GM18873 (cell line): ENCODE data around the gene OR51B2.
"Not testable (repeated sequence)": the region's sequence is repeated elsewhere in the genome, so short reads cannot be mapped to it uniquely, and the experiment has no call there.

ENCODE experiments used
- ATAC-seq: cut with Tn5 transposase; IDR thresholded peaks from one replicate; pipeline ENCODE4 v1.9.1; 2021; ENCODE audit warnings: mild to moderate bottlenecking, moderate library complexity, moderate number of reproducible peaks; ENCODE audit not compliant: unreplicated experiment, low FRiP score

Gene OR51B2

DNA sequence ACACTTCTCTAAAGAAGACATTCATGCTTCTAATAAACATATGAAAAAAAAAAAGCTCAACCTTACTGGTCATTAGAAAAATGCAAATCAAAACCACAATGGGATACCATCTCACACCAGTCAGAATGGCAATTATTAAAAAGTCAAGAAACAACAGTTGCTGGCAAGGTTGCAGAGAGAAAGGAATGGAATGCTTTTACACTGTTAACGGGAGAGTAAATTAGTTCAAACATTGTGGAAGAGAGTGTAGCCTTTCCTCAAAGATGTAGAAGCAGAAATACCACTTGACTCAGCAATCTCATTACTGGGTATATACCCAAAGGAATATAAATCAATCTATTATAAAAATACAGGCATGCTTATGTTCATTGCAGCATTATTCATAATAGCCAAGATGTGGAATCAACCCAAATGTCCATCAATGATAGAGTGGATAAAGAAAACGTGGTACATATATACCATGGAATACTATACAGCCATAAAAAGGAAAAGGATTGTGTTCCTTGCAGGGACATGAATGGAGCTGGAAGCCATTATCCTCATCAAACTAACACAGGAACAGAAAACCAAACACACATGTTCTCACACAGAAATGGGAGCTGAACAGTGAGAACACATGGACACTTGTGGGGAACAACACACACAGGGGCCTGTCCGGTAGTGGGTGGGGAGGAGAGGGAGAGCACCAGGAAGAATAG lies 10.6 kb downstream of the OR51B2 start:
- ATAC-seq = not testable (repeated sequence)

DNA sequence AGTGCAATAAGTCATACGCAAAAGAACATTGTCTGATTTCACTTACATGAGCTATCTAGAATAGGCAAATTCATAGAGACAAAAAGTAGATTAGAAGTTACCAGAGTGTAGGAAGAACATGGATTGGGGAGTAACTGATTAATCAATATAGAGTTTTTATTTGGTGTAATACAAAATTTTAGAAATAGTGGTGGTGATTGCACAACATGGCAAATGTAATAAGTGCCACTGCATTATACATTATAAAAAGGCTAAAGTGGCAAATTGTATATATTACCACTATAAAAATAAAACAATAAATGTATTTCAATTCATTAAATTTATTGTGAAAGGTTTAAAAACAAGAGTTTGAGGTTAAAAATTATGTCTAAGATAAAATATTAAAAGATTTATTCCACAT lies 13.7 kb downstream of the OR51B2 start:
- ATAC-seq = no peak

DNA sequence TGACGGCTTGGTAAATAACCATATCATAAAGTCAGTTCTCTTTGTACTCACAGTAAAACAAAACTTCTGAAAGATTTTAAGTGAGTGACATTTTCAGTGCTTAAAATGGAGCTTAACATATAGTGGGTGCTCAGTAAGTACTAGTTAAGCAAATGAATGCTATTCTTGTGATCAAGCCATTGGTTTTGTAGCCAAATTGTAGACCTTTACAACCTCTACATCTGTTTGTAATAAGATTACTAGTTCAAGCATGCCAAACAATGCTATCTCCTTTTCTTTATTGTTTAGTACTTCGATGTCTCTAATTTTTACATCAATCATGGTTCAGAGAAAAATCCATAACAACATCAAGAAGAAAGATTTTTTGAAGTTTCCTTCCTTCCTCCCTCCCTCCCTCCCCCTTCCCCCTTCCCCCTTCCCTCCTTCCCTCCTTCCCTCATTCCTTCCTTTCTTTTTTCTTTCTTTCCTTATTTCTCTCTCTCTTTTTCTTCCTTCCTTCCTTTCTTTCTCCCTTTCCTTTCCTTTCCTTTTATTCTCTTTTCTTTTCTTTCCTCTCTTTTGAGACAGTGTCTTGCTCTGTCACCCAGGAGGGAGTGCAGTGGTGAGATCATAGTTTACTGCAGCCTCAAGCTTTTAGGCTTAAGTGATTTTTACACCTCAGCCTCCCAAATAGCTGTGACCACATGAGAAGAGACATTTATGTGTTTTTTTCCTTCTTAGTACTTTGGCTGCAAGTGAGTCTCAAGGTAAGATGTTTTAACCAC lies 16.7 kb downstream of the OR51B2 start:
- no peak for ATAC-seq

DNA sequence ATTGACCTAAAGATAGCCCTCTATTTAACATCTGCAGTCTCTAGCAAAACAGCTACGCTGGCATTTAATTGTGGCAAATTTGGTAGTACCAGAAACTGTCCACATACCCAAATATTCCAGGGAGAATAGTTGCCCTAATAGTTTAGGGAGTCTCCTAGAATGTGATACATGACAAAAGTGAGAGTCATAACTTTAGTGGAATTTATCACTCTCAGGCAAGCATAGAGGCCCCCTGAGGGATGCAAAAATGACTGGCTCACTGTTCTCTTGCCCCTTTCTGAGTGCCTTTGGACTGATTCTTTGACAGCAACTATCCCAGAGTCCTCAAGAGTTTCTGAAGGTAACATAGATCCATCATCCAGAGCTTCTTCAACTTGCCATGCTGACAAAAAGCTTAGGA lies 20.1 kb downstream of the OR51B2 start:
- ATAC-seq = no peak

DNA sequence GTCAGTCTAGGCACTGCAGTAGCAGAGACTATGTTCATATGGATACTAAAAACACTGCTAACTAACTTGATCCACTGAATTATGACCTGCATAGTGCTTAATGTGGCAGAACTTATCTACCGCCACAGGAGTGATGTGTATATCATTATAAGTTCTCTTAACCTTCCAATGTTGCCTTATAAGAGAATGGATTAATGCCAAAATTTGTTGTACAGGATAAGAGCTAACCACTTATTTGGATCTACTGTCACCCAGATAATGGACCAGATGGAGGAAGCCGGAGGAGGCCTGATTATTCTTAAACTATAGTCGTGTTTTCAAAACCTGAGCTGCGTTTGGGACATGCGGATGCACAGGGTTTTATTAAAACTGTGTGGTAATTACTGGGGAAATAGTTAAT lies 20.5 kb downstream of the OR51B2 start:
- ATAC-seq = no peak

DNA sequence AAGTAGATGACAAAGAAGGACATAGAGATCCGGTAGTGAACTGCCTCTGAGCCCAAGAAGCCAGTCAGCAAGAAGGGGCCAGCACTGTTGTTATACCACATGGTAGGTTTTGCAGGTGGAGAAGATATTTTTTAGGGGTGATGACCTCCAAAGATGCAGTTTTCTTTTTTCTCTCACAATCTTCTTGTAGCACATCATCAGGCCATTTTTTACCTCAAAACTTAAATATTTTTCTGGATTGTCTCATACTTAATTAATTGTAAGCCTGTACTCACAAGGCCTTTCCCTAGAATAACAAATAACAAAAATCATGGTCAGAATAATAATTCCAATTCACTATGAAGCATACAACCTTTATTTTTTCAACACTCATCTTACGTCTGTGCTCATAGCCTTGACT lies 22.3 kb downstream of the OR51B2 start, which contains the start of gene OR51B4:
OR51B4 (minus strand) TSS at position 101 of the 400 bp plus-strand sequence; CDS start at position 101, 0 bp downstream.
- ATAC-seq = no peak

DNA sequence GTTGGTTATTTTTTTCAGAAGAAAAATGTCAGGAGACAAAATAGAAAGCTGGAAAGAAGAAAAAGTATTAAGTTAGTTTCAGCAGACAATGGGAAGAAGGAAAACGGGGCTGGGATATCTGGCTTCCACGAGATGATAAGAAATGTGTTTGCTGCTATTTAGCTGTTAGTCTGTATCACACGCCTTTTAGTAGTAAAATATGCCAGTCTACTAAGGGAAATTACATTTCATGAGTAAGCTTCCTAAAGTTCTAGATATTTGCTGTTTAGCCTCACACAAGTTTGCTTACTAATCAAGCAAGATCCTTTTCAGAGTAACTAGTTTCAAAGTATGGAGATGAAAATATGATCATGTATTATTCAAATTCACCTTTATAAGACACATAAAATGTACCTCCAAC lies 23.8 kb downstream of the OR51B2 start:
- ATAC-seq = no peak

DNA sequence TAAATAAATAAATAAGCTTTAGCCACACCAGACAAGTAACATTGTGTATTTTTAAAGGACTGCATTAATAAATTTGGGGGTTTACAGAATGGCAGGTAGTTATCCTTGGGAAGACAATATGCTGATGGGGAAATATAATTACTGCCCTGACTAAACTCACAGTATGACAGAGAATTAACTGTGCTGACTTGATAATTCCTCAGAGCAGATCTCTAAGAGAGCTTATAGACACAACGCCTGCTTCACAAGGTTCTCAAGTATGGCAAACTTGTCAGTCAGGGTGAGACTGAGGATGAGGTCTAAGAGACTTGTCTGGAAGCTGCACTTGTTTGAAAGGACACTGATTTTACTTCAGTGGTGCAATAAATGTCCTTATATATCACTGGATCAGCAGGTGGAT lies 25.6 kb downstream of the OR51B2 start:
- ATAC-seq = no peak

DNA sequence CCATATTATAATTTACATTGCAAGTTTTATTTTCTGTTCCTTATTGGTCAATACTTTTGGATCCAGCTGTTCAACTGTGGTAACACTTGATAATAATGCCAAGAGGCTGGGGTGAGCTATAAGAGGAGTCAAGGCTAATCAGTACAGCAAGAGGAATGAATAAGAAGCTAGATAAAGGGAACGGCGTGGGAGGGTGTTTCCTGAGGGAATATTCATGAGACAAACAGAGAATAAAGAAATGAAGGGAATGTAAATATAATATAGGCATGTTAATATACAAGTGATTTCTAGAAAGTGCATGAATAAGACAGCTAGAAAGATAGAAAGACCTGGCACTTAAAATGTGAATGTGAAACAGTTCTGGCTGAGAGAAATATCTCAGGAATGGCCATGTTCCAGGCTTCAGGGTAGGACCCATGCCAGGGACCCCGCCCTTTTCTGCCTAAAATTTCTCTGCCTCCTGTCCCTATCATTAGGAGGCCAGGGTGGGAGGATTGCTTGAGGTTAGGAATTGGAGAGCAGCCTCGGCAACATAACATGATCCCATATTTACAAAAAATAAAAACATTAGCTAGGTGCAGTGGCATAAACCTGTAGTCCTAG lies 26.3 kb downstream of the OR51B2 start:
- no peak for ATAC-seq

DNA sequence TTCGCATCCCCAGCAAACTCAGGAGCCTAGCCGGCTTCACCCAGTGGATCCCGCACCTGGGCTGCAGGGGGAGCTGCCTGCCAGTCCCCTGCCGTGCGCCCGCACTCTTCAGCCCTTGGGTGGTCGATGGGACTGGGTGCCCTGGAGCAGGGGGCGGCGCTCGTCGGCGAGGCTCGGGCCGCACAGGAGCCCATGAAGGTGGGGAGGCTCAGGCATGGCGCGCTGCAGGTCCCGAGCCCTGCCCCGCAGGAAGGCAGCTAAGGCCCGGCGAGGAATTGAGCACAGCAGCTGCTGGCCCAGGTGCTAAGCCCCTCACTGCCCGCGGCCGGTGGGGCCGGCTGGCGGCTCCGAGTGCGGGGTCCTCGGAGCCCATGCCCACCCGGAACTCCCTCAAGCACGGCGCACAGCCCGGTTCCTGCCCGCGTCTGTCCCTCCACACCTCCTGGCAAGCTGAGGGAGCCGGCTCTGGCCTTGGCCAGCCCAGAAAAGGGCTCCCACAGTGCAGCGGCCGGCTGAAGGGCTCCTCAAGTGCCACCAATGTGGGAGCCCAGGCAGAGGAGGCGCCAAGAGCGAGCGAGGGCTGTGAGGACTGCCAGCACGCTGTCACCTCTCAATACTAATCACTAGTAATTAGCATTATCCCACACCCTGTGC lies 29.6 kb downstream of the OR51B2 start:
- not testable (repeated sequence) for ATAC-seq

DNA sequence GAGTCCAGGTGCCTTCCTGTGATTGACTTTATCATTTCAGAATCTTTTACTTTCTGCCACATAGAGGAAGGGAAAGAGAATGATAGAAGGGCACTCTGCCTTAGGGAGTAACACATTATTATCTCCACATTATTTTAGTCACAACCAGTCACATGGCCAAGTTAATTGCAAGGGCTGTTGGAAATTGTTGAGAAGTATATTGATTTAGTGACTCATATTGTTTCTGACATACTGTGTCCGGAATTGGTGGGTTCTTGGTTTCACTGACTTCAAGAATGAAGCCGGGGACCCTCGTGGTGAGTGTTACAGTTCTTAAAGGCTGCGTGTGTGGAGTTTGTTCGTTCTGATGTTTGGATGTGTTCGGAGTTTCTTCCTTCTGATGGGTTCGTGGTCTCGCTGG lies 31.1 kb downstream of the OR51B2 start:
- no peak for ATAC-seq

DNA sequence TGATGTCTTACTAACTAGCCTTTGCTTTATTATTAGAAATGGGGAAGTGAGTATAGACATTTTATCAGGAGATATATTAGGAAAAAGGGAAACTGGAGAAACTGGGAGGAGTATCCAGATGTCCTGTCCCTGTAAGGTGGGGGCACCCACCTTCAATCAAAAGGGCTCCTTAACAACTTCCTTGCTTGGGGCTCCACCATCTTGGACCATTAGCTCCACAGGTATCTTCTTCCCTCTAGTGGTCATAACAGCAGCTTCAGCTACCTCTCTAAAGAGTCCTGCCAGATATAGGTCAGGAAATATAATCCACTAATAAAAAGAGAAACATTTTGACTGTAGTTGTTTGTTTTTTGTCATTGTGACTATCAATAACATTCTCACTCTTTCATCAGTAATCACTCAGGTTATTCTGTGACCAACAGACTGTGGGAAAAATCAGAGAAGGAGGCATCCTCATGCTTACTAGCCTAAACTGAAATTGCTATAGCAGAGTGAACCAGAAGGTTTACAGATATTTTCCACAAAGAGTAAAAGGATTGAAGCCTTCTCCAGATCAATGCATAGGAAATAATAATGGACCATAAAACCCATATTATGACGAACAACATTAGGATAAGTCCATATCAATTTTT lies 32.8 kb downstream of the OR51B2 start:
- peak; percentile 80 for ATAC-seq

DNA sequence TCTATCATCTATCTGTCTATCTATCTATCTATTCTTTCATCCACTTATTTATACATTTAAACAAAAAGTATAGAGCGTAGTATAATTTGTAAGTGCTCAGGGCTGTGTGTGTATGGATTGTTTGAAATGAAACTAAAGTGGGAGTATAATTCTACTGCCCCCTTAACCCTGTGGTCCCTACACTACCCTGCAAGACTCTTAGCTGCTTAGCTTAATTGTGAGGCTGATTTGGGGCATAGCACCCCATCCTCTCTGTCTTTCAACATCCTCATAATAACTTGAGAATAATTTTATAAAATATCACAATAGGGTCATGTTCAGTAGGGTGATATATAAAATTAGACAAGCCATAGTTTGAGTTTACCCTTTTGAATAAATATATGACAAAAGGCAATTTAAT lies 34.0 kb downstream of the OR51B2 start:
- no peak for ATAC-seq

DNA sequence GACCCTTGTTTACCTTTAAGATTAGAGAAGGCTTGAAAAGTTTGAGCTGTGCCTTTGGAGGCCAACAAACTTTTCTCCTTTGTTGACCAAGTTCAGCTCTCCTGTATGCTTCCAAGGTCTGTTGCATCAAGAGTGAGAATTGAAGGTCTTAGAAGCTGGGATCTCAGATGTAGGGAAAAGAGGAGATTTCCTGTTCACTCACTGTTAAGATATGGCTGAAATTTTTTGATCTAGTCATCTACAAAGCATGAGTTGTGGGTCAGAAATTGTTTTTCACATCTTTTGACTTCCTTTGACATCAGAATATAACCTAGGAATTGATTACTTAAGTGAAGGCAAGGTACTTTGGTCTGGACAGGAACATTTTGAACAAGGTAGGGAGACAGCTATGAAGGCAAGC lies 34.4 kb downstream of the OR51B2 start:
- ATAC-seq = no peak

DNA sequence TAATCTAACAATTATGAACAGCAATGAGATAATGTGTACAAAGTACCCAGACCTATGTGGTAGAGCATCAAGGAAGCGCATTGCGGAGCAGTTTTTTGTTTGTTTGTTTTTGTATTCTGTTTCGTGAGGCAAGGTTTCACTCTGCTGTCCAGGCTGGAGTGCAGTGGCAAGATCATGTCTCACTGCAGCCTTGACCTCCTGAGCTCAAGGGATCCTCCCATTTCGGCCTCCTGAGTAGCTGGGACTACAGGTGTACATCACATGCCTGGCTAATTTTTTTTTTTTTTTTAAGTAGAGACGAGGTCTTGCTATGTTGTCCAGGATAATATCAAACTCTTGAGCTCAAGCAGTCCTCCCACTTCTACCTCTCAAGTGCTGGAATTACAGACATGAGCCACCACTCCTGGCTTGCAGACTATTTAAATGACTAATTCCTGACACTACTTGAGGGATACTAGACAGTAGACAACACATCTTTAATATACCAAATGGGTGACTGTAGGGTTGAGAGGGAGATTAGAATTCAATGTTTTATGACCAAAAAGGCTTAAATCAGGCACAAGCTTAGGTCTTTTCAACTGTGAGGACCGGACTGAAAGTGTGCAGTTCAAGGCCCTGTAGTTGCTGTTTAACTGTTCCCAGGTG lies 35.1 kb downstream of the OR51B2 start:
- no peak for ATAC-seq

DNA sequence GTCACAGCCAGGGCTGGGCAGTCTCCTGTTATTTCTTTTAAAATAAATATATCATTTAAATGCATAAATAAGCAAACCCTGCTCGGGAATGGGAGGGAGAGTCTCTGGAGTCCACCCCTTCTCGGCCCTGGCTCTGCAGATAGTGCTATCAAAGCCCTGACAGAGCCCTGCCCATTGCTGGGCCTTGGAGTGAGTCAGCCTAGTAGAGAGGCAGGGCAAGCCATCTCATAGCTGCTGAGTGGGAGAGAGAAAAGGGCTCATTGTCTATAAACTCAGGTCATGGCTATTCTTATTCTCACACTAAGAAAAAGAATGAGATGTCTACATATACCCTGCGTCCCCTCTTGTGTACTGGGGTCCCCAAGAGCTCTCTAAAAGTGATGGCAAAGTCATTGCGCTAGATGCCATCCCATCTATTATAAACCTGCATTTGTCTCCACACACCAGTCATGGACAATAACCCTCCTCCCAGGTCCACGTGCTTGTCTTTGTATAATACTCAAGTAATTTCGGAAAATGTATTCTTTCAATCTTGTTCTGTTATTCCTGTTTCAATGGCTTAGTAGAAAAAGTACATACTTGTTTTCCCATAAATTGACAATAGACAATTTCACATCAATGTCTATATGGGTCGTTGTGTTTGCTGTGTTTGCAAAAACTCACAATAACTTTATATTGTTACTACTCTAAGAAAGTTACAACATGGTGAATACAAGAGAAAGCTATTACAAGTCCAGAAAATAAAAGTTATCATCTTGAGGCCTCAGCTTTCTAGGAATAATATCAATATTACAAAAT lies 35.8 kb downstream of the OR51B2 start:
- no peak for ATAC-seq

DNA sequence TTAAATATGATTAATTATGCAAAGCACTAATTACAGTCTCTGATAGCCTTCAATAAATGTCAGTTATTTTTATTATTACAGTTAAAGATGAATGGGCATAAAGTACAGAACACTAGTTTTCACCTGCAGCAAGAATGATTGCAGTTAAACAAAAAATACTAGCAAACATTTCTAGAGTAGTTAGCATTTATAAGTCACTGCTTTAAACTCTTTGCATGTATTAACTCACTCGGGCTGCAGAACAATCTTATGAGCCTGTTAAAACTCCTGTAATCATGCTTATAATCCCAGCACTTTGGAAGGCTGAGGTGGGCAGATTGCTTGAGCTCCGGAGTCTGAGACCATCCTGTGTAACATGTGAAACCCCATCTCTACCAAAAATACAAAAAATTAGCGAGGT lies 37.2 kb downstream of the OR51B2 start:
- no peak for ATAC-seq

DNA sequence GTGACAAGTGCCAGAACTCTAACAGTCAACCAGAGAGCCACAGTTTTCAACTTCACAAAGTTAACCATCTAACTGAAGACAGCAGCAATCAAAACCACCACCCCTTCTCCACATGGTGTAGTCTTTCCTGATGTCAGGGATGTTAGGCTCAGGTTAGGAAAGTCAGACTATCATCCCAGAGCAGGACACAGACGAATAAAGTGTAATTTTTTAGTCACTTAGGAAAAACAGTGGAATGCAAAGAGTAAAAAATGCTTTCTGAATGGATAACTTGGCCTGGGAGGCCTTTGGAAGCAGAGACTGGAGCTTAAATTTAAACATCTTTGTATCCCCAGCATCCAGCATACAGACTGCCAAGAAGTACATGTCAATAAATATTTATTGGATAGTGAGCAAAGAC lies 37.7 kb downstream of the OR51B2 start:
- ATAC-seq = no peak

DNA sequence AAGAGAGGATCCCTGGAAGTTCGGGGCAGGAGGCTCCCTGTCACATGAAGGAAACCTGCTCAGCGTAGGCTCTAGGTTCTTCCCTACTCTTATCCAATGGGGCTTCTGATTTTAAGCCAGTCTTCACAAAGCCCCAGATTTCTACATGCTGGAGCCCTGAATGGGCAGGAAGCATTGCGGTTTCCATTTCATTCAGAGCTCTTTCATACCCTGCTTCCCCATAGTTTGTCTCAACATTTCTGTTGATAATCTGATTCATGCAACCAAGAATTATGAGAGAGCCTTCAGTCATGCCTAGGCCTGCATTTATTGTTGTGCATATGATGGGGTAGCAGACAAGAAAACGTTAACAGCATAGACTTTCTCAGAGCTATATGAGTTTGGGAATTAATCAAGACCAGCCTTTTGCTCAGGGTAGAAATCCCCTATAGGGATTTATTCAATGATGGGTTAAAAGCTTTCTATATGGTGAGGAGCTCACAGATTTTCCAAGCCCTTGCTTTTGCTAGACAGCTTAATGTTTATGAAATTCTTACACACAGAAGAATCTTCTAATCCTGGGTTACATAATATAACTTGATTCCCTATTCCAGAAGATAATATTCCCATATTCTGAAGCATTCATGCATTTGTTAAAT lies 38.3 kb downstream of the OR51B2 start:
- ATAC-seq = no peak
